GM21515 (cell line): Measurements from ENCODE around the gene FRAS1.
"Not testable (repeated sequence)": the region's sequence is repeated elsewhere in the genome, so short reads cannot be mapped to it uniquely, and the experiment has no call there.

Experiments used
- ATAC-seq: cut with Tn5 transposase; IDR thresholded peaks from one replicate; pipeline ENCODE4 v1.9.1; 2021; ENCODE audit not compliant: unreplicated experiment

Gene FRAS1

GRCh38 chr4:78099058-78099457 is 41.9 kb downstream of the FRAS1 start:
- ATAC-seq = no peak

- no peak for ATAC-seq
Observed at GRCh38 chr4:78100060-78100459, 42.9 kb downstream of the FRAS1 start.

GRCh38 chr4:78119698-78120097 is 62.6 kb downstream of the FRAS1 start:
- ATAC-seq = no peak

- ATAC-seq = no peak
Observed at GRCh38 chr4:78120144-78120880, 63.2 kb downstream of the FRAS1 start.

GRCh38 chr4:78121338-78121904 is 64.3 kb downstream of the FRAS1 start:
- ATAC-seq = no peak

- ATAC-seq = not testable (repeated sequence)
Observed at GRCh38 chr4:78125834-78126331, 68.8 kb downstream of the FRAS1 start.

- ATAC-seq = no peak
Observed at GRCh38 chr4:78129383-78130108, 72.4 kb downstream of the FRAS1 start.

GRCh38 chr4:78131403-78131802 is 74.3 kb downstream of the FRAS1 start:
- ATAC-seq = no peak

- ATAC-seq = no peak
Observed at GRCh38 chr4:78136109-78137081, 79.3 kb downstream of the FRAS1 start.

- no peak for ATAC-seq
Observed at GRCh38 chr4:78137532-78137931, 80.4 kb downstream of the FRAS1 start.

GRCh38 chr4:78138252-78138651 is 81.1 kb downstream of the FRAS1 start:
- no peak for ATAC-seq

GRCh38 chr4:78143634-78144033 is 86.5 kb downstream of the FRAS1 start:
- ATAC-seq = no peak

- no peak for ATAC-seq
Observed at GRCh38 chr4:78145008-78145407, 87.9 kb downstream of the FRAS1 start.

- ATAC-seq = no peak
Observed at GRCh38 chr4:78145622-78146021, 88.5 kb downstream of the FRAS1 start.

GRCh38 chr4:78149751-78150542 is 92.8 kb downstream of the FRAS1 start:
- ATAC-seq = no peak

GRCh38 chr4:78150543-78150864 is 93.4 kb downstream of the FRAS1 start:
- ATAC-seq = no peak

GRCh38 chr4:78152795-78153194 is 95.7 kb downstream of the FRAS1 start:
- no peak for ATAC-seq

- ATAC-seq = no peak
Observed at GRCh38 chr4:78154972-78155590, 98.0 kb downstream of the FRAS1 start.

- ATAC-seq = no peak
Observed at GRCh38 chr4:78155616-78156105, 98.5 kb downstream of the FRAS1 start.

- no peak for ATAC-seq
Observed at GRCh38 chr4:78156520-78156919, 99.4 kb downstream of the FRAS1 start.
